Neural cell (in vitro differentiated cells): Measurements from ENCODE around the gene FLT3LG.
A peak's percentile ranks its signal among the peaks of the same experiment; 100 is the strongest.

Experiments
- EP300 ChIP-seq: fragments of 450-650 bp; conservative IDR thresholded peaks from 2 replicates; pipeline ENCODE4 v1.6.1; 2014; ENCODE audit warnings: antibody characterized with exemption, mild to moderate bottlenecking, moderate library complexity; ENCODE audit not compliant: poor library complexity, severe bottlenecking
- EZH2 ChIP-seq: fragments of 200-600, 300-800 bp; shearing (Covaris generic), sonication (generic); IDR thresholded peaks from 2 replicates; pipeline ENCODE4 v1.6.1; 2014; ENCODE audit warnings: antibody characterized with exemption, low read length, borderline replicate concordance, mild to moderate bottlenecking; ENCODE audit not compliant: insufficient read depth, poor library complexity, severe bottlenecking
- SMC3 ChIP-seq: fragments of 450-650 bp; conservative IDR thresholded peaks from 2 replicates; pipeline ENCODE4 v1.6.1; 2014; ENCODE audit warnings: antibody characterized with exemption, mild to moderate bottlenecking, moderate library complexity; ENCODE audit not compliant: poor library complexity
- TAF1 ChIP-seq: IDR thresholded peaks from 2 replicates; pipeline ENCODE4 v1.6.1; 2012; ENCODE audit warnings: low read depth
- TF ChIP-seq, protein P1 (sequence below): fragments of 450-650 bp; IDR thresholded peaks from 2 replicates; pipeline ENCODE4 v1.5.1; 2014; ENCODE audit warnings: antibody characterized with exemption, mild to moderate bottlenecking, moderate library complexity; ENCODE audit not compliant: poor library complexity, severe bottlenecking

DNA sequence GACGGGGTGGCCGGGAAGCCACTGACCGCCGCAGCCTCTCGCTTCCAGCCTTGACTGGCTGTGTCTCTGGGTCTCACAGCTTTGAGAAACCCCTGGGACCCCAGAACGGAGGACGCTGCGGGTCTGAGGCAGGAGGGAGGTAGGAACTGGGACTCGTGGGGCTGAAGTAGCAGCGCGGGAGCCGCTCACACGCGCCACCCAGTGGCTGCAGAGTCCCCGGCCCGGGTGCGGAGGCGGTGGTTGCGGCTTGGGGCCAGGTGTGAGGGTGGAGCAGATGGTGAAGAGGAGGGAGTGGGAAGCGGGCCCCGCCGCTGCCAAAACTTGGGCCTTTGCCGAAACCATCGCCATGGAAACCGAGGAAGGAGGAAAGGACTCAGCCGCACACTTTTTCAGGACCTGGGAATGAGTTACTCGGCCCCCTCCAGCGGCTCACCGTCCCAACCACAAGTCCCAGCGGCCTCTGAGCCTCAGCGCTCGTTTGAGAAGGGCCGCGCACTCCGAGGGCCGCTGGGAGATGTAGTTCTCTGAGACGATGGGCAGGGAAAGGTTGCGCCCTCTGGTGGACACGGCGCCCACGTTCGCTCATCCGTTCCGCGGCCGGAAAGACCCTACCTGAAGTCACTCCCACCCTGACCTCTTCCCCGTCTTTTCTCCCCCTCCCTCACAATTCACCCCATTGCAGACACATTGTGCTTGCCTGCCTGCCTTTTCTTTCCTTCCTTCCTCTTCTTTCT, 30.5 kb upstream of the FLT3LG start:
- TF ChIP-seq TAF1 (peak; percentile 61), EZH2 (no peak), EP300 (no peak), SMC3 (peak; percentile 99)
- TF ChIP-seq, protein P1, sequence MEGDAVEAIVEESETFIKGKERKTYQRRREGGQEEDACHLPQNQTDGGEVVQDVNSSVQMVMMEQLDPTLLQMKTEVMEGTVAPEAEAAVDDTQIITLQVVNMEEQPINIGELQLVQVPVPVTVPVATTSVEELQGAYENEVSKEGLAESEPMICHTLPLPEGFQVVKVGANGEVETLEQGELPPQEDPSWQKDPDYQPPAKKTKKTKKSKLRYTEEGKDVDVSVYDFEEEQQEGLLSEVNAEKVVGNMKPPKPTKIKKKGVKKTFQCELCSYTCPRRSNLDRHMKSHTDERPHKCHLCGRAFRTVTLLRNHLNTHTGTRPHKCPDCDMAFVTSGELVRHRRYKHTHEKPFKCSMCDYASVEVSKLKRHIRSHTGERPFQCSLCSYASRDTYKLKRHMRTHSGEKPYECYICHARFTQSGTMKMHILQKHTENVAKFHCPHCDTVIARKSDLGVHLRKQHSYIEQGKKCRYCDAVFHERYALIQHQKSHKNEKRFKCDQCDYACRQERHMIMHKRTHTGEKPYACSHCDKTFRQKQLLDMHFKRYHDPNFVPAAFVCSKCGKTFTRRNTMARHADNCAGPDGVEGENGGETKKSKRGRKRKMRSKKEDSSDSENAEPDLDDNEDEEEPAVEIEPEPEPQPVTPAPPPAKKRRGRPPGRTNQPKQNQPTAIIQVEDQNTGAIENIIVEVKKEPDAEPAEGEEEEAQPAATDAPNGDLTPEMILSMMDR: peak; percentile 100
